SK-N-MC (cell line): ENCODE data around the gene HBA1.
"Not testable (repeated sequence)": the region's sequence is repeated elsewhere in the genome, so short reads cannot be mapped to it uniquely, and the experiment has no call there.

Experiments used
- DNase-seq: peaks from one replicate; pipeline ENCODE4 v3.0.0-alpha.2; 2011; ENCODE audit warnings: low read depth, low spot score
- H3K27ac ChIP-seq: fragments of 200-600 bp; sonication (generic); 2 replicates; pipeline ENCODE4 v1.5.1; 2016; ENCODE audit warnings: mixed run types
- H3K36me3 ChIP-seq: fragments of 200-600 bp; sonication (generic); 2 replicates; pipeline ENCODE4 v1.6.1; 2017; ENCODE audit warnings: antibody characterized with exemption, low read length, mixed read lengths; ENCODE audit not compliant: insufficient read depth
- H3K4me3 ChIP-seq: fragments of 200-600 bp; sonication (generic); 2 replicates; pipeline ENCODE4 v1.5.1; 2016
- H3K9ac ChIP-seq: fragments of 200-600 bp; sonication (generic); 2 replicates; pipeline ENCODE4 v1.8.0; 2017; ENCODE audit warnings: mixed run types, mixed read lengths; ENCODE audit not compliant: insufficient read length
- H3K9me3 ChIP-seq: fragments of 200-600 bp; sonication (generic); 2 replicates; pipeline ENCODE4 v1.6.1; 2017; ENCODE audit warnings: low read depth, mild to moderate bottlenecking, antibody characterized with exemption, low read length, moderate library complexity, mixed read lengths
- EZH2 ChIP-seq: fragments of 200-600 bp; sonication (generic); IDR thresholded peaks from one replicate; pipeline ENCODE4 v1.6.1; 2017; ENCODE audit warnings: antibody characterized with exemption
- FOXP2 ChIP-seq: optimal IDR thresholded peaks from 2 replicates; pipeline ENCODE3; 2011; ENCODE audit warnings: mild to moderate bottlenecking, moderate library complexity; ENCODE audit not compliant: insufficient read depth; ENCODE audit errors: extremely low read length, control extremely low read depth
- POLR2AphosphoS5 ChIP-seq: IDR thresholded peaks from 2 replicates; pipeline ENCODE4 v1.6.1; 2012; ENCODE audit warnings: mild to moderate bottlenecking, low read depth, low read length, borderline replicate concordance

HBA1 gene

GRCh38 chr16:143047-143446, 33.4 kb upstream of the HBA1 start:
- no peaks in the 10 kb centered on the region for H3K9me3 ChIP-seq
- no peak overlapping the region for H3K9ac ChIP-seq
- H3K4me3 ChIP-seq: no peak overlapping the region
- DNase-seq: no peak
- no peak overlapping the region for H3K27ac ChIP-seq
- H3K36me3 ChIP-seq: no peaks in the 10 kb centered on the region
- no peak for TF ChIP-seq POLR2AphosphoS5
- TF ChIP-seq FOXP2: no peak
- TF ChIP-seq EZH2: no peak

- no peak for DNase-seq
- H3K4me3 ChIP-seq: no peak overlapping the region
- H3K9me3 ChIP-seq: no peaks in the 10 kb centered on the region
- TF ChIP-seq FOXP2 (no peak), POLR2AphosphoS5 (no peak), EZH2 (no peak)
- H3K36me3 ChIP-seq: no peaks in the 10 kb centered on the region
- H3K27ac ChIP-seq: no peak overlapping the region
- H3K9ac ChIP-seq: no peak overlapping the region
Observed at GRCh38 chr16:143456-143855, 33.0 kb upstream of the HBA1 start.

- Histone ChIP-seq H3K36me3 (no peaks in the 10 kb centered on the region), H3K27ac (no peak overlapping the region), H3K9me3 (no peaks in the 10 kb centered on the region), H3K9ac (no peak overlapping the region), H3K4me3 (no peak overlapping the region)
- no peak for TF ChIP-seq FOXP2
- no peak for TF ChIP-seq POLR2AphosphoS5
- TF ChIP-seq EZH2: no peak
- DNase-seq: no peak
Observed at GRCh38 chr16:144797-145252, 31.7 kb upstream of the HBA1 start.

GRCh38 chr16:146646-147045, 29.8 kb upstream of the HBA1 start:
- Histone ChIP-seq H3K4me3 (no peak overlapping the region), H3K9me3 (no peaks in the 10 kb centered on the region), H3K9ac (no peak overlapping the region), H3K36me3 (no peaks in the 10 kb centered on the region), H3K27ac (no peak overlapping the region)
- TF ChIP-seq POLR2AphosphoS5: no peak
- no peak for TF ChIP-seq FOXP2
- no peak for TF ChIP-seq EZH2
- DNase-seq: no peak

- no peaks in the 10 kb centered on the region for H3K9me3 ChIP-seq
- H3K36me3 ChIP-seq: no peaks in the 10 kb centered on the region
- TF ChIP-seq EZH2 (no peak), POLR2AphosphoS5 (no peak), FOXP2 (no peak)
- no peak overlapping the region for H3K27ac ChIP-seq
- H3K4me3 ChIP-seq: no peak overlapping the region
- DNase-seq: no peak
- H3K9ac ChIP-seq: no peak overlapping the region
Observed at GRCh38 chr16:149024-149660, 27.3 kb upstream of the HBA1 start.

- Histone ChIP-seq H3K4me3 (no peak within 1 kb of the TSS), H3K9ac (no peak within 1 kb of the TSS), H3K36me3 (no peaks in the 10 kb centered on the region), H3K9me3 (no peaks in the 10 kb centered on the region), H3K27ac (no peak within 1 kb of the TSS)
- TF ChIP-seq FOXP2 (no peak), POLR2AphosphoS5 (no peak), EZH2 (no peak)
- no peak for DNase-seq
Observed at GRCh38 chr16:152141-153128, 24.0 kb upstream of the HBA1 start, which contains the start of gene HBZ. Gene HBZ (plus strand): TSS chr16:152644. CDS start chr16:152910, 266 bp downstream.

- not testable (repeated sequence) for H3K27ac ChIP-seq, H3K4me3 ChIP-seq, H3K36me3 ChIP-seq, DNase-seq, H3K9me3 ChIP-seq, H3K9ac ChIP-seq
Observed at GRCh38 chr16:153129-153521, 23.4 kb upstream of the HBA1 start.

- not testable (repeated sequence) for H3K9ac ChIP-seq, H3K4me3 ChIP-seq, H3K27ac ChIP-seq, DNase-seq, H3K9me3 ChIP-seq, H3K36me3 ChIP-seq
Observed at GRCh38 chr16:153550-154216, 22.8 kb upstream of the HBA1 start.
